HG02840 (cell line): Measurements from ENCODE around the gene CCT8.

ENCODE experiments used
- ATAC-seq: cut with Tn5 transposase; IDR thresholded peaks from one replicate; pipeline ENCODE4 v1.9.1; 2021; ENCODE audit warnings: mild to moderate bottlenecking, moderate library complexity, moderate number of reproducible peaks; ENCODE audit not compliant: unreplicated experiment, low FRiP score

Gene CCT8, protein sequence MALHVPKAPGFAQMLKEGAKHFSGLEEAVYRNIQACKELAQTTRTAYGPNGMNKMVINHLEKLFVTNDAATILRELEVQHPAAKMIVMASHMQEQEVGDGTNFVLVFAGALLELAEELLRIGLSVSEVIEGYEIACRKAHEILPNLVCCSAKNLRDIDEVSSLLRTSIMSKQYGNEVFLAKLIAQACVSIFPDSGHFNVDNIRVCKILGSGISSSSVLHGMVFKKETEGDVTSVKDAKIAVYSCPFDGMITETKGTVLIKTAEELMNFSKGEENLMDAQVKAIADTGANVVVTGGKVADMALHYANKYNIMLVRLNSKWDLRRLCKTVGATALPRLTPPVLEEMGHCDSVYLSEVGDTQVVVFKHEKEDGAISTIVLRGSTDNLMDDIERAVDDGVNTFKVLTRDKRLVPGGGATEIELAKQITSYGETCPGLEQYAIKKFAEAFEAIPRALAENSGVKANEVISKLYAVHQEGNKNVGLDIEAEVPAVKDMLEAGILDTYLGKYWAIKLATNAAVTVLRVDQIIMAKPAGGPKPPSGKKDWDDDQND

DNA sequence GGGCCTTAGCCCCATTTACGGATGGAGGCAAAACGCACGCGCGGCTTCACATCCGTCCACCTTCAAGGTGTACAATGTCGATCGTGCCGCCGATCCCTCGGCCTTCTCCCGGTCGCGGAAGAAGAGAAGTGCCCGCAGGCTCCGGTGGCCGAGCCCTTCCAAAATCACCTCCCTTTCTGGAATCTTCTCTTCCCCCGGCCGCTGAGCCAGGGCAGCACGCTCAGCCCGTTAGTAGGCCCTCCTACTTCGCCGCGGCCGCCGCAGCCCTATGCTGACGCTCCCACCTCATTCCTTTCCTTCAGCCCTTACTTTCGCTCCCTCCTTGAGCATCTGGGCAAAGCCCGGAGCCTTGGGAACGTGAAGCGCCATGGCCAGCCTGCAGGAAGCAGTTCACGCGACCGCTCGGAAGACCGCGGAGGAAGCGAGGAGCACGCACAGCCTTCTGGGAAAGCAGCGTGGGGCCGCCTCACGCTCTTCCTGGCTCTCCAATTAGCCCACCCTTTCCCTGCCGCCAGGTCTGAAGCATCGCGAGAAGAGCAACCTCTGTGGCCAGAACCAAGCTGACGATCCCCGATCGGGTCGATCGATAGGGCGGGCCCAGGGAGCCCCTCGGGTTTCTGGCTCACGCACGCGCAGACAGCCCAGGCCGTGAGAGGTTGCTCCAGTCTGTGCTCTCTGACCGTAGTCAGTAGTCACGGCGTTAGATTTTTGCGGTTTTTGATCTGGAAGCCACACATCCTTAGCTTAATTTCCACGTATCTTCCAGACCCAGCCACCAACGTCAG lies at the start of gene CCT8:
Gene CCT8, minus strand, starts transcription at position 427 of the 785 bp plus-strand sequence. Its CDS starts 58 bp downstream, at position 369.
- ATAC-seq, result peak; percentile 92

DNA sequence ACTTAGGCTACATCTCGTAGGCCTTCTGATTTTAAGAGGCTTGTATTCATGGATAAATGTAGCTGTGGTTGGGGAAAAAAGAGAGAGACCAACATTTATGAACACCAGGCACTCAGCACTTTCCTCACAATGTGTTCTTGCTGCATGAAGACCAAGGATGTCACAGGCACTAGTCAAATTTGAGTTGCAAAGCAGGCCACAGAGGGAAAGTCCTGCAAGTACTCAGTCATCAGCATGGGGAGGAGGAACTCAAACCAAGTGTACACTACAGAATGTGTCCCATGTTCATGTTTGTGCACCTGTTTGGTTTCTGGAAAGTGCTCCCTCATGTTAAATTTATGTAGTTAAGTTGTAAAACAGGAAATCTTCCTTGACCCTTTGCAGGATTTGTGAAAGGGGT lies 48.3 kb upstream of the CCT8 start:
- ATAC-seq, result peak; percentile 59

DNA sequence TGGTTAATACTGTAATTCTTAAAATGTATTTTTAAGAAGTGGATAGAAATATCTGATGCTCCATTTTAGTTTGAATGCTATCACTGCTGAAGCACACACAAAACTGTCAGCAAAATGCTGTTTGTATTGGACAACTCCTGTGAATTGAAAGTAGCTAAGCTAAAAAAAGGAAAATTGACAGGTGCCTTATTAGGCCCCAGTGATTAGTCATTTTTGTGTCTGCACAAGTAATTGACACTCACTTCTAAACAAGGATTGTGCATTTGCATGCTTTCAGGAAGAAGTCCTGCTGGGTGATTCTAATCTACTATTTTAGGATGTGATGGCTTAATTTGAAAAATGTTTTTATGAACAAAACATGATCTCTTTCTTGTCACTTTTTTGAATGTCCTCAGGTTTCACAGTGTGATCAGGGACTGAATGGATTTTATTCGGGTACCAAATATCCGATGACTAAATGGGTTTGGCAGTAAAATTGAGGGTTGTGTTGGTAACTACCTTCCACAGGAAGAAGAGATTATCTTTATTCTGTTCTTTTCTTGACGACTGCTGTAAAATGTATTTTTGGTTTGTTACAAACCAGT lies 44.0 kb upstream of the CCT8 start:
- ATAC-seq, result peak; percentile 42

DNA sequence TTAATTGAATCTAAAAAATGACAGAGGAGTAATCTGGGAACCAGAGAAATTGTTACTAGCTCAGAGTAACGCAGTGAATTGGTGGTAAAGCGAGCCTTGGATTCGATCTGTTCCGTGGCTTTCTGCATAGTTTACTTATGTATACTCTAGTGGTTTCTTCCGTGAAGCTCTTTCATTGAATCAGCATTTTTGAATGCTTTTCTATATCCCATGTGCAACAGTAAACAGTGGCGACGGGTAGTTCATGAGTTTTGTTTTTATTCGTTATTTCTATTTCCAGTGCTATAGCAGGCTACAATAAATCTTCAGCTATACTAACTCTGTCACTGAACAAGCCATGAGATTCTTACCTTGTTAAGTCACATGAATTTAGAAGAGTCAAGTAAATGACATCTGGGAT lies 42.5 kb upstream of the CCT8 start:
- ATAC-seq, result no peak

DNA sequence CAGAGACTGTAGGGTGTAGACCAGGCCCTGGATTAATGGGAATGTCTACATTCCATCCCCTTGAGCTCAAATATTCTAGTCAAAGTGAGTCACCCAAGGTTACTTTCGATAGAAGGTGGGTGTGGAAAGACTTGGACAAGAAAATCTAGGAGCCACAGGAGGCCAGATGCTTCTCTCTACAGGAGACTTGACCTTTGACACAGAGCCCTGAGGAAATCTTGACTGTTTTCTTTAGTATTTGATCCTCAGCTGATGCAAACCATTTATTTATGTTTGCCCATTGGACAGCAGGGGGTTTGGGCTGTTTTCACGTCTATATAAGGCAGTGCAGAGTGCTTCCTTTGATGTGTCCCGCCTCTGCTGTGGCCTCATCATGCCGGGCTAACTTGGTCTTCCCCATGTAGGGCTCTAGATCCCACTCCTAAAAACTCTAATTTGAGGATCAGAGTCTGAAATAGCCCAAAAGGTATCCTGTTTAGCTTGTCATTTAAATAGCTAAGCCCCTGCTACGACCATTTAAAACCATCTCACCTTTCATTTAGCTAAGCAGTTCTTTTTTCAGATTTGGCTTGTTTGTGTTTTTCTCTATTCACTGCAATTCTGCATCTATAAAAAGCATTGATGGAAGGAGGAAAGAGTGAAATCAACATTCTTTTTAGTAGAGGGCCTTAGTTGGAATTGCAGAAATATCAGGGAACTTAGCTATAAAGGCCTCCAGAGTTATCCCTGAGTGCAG lies 41.5 kb upstream of the CCT8 start:
- no peak for ATAC-seq

DNA sequence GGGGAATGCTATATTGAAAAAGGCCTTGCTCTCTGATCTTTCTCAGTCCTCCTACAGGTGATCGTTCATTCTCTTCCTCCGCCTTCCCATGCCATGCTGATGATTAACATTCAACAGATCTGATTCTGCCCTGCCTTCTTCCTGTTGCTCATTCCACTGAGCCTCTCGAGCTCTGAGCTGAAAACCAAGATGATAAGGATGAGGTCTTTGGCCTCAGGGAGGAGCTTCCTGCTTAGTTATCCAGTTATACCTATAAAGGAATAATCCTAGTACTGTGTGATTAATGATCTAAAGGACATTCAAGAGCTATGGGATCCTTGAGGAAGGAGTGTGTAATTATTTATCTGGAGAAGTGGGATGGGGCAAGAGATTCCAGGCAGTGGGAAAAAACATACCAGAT lies 31.8 kb upstream of the CCT8 start:
- ATAC-seq, result no peak

DNA sequence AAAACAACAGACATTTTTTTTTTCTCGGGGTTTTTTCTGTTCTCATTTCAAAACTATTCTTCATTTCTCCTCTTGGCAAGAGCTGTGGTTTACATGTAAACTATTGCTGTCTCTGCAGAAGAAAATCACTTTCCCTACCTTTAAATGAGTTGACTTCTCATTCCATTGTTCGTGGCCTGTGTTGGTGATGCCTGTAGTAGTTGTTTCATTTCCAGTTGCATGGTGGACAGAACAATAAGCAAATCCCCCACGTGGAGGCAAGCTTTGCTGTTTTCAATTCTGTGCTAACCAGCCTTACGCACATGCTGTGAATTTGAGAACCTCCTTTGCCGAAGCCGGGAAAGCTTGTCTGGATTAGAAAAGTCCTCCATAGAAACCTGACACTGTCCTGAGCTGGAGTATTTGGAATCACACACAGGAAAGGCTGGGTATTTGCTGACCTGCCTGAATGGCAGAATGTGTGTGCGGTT lies 30.8 kb upstream of the CCT8 start:
- ATAC-seq, result no peak

DNA sequence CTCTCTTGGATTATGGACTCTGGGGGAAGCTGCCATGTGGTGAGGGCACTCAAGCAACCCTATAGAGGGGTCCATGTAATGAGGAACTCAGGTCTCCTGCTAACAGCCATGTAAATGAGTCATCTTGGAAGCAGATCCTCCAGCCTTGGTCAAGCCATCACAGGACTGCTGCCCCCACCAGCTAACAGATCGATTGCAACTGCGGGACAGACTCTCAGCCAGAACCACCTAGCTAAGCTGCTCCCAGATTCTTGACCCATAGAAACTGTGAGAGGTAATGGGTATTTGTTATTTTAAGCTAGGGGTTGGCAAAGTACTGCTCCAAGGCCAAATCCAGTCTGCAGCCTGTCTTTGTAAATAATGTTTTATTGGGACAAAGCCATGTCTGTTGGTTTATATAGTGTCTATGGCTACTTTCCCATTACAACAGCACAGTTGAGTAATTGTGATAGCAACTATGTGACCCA lies 29.4 kb upstream of the CCT8 start:
- no peak for ATAC-seq

DNA sequence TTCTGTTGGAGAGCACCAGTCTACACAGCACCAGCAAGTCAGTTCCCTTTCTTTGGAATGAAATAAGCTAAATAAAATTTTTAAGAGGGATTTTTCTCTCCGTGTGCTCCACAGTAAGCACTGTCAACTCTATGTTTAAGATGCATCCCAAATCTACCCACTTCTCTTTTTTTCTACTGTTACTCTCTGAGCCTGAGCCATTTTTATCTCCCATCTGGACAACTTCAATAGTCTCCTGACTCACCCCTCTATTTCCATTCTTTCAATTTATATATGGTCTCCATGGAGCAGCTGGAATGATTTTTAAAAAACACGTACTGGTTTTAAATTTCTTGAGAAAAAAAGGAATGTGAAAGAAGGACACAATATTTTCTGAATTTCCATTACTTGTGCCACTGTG lies 24.7 kb upstream of the CCT8 start:
- no peak for ATAC-seq

DNA sequence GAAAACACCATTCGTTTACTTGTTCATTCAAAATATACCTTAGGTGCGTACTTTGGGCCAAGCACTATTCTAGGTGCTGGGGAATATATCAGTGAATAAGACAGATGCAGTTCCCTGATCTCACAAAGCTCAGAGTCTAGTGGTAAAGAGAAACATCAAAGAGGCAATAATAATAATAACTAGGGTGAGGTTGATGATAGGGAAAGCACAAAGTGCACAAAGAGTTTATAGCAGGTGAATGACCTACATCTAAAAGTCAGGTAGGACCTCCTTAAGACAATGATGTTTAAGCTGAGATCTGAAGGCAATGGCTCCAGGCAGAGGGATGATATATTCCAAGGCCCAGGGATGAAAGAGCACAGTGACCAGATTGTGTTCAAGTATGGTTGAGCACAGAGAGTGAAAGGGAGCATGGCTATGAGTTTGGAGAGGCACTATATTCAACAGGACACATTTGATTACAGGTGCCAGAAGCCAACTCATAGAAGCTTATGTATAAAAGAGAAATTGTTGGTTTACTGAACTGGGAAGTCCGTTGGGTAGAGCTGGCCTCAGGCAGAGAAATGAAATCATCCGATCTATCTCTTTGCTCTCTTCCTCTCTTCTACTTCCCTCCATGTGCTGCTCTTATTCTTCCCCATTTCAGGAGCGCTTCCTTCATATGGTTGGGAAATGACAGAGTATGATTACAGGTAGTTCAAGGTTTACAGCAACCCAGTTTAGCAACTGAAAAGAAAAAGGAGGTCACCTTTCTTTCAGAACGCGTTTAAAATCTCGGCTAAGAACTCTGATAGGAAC lies 23.0 kb upstream of the CCT8 start:
- no peak for ATAC-seq

DNA sequence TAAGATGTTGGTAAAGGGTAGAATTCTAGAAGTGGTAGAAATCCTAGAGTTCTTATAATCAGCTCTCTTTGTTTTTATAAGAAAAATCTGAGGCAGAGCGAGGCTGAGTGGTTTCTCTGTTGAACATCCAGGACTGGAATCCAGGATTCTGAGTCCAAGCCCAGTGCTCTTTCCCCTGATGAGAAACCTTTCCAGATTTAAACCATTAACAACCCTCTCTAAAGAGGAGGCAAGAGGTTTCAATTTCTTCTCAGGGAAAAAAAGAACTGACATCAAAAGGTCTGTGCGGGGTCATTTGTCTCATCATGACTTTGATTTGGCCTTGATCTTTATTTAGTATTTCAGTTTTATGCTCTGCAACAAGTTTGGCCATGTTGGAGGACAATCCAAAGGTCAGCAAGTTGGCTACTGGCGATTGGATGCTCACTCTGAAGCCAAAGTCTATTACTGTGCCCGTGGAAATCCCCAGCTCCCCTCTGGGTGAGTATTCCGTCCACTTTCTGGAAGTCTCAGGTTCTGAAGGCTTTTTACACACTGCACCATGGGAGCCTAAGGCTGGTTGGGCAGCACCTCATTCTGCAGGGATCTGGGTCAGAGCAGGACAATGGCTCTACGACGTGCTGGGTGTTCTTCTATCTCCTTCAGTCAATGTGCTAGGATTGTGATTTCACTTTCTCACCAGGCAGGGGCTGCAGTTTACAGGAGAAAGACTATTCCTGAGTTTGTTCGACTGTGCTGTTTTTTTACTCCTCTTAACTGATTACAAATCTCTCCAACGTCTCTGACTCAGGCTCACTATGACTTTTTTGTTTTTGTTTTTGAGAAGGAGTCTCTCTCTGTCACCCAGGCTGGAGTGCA lies 18.9 kb upstream of the CCT8 start:
- ATAC-seq, result no peak

DNA sequence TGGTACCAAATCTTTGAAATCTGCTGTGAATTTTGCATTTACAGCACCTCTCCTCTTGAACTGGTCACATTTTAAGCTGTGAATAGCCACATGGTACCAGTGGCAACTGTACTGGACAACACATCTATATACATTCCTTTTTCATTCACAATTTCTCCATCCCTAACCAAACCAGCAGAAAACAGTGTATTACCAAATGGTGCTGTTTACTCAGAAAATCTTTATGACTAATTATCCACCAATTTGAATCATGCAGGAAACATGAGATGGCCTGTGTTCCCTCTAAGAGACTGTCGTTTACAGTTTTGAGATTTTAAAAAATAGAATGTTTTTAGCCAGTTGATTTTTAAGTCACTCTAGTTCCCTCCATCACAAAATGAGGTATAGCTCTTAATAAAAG lies 17.6 kb upstream of the CCT8 start:
- ATAC-seq, result no peak

DNA sequence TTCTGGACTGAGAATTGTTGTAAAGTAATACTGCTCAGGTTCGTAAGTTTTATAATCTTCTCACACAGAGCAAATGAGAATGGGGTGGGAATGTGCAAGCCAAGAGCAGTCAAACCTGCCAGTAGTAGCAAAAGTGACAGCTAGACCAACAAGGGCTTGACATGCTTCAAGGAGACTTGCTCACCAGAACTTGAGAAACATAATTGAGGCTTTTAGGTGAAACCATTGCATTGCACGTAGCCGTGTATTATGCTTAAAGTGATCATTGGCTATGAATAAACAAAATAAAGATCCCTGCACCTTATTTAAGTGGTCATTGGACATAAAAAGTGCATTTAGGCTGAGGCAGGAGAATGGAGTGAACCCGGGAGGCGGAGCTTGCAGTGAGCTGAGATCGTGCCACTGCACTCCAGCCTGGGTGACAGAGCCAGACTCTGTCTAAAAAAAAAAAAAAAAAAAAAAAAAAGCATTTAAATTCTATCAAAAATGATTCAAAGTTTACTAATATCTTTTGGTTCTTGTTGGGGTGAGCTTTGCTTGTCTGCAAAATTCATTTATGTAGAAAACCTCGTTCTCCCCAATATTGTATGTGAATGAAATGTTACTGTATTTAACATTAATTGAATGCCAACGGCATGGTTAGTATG lies 11.8 kb upstream of the CCT8 start:
- no peak for ATAC-seq

DNA sequence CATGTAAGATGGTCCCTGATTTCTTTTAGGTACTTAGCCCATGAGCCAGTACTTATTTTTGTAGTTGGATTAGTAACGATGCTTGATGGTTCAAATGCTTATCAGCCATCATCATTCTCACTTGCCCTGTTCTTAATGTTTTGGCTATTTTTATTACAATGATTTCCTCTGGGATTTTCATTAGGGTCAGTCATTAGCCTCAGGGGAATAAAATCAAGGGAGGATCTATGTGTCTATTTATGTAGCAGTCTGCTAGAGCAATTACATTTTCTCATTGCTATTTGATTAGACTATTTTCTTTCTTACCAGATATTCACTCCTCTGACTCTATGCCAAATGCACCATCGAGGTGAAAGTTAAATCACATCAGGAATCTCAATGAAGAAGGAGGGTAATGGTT lies 10.9 kb upstream of the CCT8 start:
- no peak for ATAC-seq

DNA sequence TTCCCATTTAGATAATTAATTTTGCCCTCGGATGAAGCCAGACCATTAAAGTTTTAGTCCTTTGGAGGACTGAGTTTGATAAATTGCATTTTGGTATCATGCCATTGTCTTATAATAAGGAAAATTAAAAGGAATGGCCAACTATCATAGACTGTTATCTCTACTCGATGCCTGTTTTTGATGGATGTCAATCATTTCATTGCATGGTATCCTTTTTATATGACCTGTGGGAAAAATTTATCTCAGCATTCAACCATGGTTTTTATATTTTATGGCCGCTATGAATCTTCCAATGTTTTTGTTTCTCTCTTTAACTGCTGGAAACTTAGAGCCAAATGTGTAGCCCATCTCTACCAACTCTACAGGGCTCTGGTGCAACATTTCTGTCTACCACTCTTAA lies 9.9 kb upstream of the CCT8 start:
- no peak for ATAC-seq

DNA sequence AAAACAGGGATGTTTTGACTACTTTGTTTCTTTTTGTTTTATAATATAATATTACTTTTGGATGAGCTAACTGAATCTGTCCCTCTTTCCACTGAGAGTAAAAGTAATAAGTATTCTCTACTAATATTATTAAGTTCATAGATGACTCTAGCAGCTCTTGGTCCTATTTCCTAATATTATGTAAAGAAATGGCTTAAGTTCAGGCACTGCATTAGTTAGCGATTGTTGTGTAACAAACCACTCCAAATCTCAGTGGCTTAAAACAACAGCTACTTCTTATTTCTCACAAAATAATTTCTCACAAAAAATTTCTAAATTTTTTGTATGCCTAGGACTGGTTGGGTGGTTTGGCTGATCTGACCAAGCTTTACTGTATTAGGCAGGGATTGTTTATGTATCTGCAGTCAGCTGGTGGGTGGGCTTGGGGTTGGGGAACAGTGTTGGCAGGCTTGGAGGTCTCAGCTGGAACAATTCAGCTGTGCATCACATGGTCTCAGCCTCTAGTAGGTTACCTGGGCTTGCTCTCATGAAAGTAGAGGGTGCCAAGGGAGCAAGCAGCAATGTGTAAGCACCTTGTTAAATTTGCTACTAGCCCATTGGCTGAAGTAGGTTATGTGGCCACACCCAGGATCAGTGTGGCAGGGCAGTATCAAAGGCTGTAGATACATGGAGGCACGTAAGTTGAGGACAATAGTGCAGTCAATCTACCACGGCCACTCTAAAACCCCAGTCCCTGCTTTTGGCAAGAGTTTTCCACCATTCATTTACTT lies 8.8 kb upstream of the CCT8 start:
- no peak for ATAC-seq

DNA sequence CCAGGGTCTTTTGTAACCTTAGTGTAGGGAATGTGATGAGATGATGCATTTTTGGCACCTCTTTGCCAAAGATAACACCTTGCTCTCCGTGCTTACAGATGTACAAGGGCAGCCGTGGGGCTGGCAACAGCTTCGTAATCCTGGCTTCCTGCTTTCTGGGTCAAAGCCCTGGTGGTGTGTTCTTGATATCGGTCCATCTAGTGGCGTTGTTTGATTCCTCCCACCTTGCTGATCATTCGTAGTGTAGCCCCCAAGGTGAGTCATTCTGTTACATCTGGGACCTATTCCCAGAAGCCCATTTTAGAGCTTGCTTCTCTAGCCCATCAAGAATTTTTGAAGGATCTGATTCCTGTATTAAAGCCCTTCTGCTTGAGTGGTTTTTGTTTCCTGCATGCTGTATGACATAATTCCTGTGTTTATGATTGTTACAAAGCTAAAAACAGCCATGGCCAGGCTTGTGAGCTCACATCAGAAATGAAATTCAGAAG lies 7.0 kb upstream of the CCT8 start:
- ATAC-seq, result no peak
